ENCODE measurements around the gene VAPA. TPM values are rescaled to one million over a fixed set of nuclear protein-coding genes. Genes with fewer than 3 reads are reported as not detected.

Gene VAPA
- total RNA-seq, 6 experiments from 2014 or later = 69.6 to 149 (median 90.7) TPM

DNA sequence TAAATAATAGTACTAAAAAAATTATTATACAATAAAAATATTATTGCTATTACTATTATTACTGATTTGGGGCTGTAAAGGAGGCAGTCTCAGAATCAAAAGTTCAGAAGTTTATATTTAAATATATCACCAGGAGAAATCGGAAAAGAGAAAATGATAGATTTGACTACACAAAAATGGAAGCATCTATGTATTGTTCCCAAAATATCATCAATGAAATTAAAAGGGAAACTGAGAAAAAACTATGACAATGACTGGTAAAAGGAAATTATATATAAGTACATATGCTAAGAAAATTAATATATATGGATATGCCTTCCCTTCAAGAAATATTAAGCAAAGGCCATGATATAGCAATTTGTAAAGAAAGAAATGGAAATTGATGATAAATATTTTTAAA, 35.7 kb upstream of the VAPA start:
- Histone ChIP-seq H3K27me3 (no peaks in the 10 kb centered on the region), H3K4me1 (no peaks in the 10 kb centered on the region), H3K27ac (no peak overlapping the region), H3K36me3 (no peaks in the 10 kb centered on the region), H3K9me3 (no peaks in the 10 kb centered on the region), H3K4me3 (no peak overlapping the region)
- ATAC-seq = no peak
- TF ChIP-seq, protein P1, sequence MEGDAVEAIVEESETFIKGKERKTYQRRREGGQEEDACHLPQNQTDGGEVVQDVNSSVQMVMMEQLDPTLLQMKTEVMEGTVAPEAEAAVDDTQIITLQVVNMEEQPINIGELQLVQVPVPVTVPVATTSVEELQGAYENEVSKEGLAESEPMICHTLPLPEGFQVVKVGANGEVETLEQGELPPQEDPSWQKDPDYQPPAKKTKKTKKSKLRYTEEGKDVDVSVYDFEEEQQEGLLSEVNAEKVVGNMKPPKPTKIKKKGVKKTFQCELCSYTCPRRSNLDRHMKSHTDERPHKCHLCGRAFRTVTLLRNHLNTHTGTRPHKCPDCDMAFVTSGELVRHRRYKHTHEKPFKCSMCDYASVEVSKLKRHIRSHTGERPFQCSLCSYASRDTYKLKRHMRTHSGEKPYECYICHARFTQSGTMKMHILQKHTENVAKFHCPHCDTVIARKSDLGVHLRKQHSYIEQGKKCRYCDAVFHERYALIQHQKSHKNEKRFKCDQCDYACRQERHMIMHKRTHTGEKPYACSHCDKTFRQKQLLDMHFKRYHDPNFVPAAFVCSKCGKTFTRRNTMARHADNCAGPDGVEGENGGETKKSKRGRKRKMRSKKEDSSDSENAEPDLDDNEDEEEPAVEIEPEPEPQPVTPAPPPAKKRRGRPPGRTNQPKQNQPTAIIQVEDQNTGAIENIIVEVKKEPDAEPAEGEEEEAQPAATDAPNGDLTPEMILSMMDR (IDR thresholded peaks at IDR 0.05) = no peak
- TF ChIP-seq POLR2A (IDR thresholded peaks at IDR 0.05) = no peak
- intact Hi-C loops (cut with DNase I) = no loop called here
- DNase-seq = no peak
- 90% methylated on average over 1 of the region's 1 CpG for WGBS (ENCODE audit: insufficient coverage, low coverage, low lambda C conversion rate, missing lambda C conversion rate)

DNA sequence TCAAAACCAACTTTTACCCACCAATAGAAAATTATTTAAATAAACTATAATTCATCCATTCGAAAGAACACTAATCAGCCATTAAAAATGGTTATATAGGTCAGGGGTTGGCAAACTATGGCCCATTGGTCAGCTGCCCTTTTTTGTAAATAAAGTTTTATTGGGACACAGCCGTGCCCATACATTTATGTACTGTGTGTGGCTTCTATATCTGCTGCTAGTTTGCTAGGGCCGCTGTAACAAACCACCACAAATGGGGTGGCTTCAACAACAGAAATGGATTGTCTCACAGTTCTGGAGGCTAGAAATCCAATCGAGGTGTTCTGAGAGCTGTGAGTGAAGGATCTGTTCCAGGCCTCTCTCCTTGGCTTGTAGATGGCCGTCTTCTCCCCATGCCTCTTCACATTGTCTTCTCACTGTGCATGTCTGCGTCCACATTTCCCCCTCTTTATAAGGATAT, 35.0 kb upstream of the VAPA start:
- Histone ChIP-seq H3K4me1 (no peaks in the 10 kb centered on the region), H3K27me3 (no peaks in the 10 kb centered on the region), H3K4me3 (no peak overlapping the region), H3K36me3 (no peaks in the 10 kb centered on the region), H3K27ac (no peak overlapping the region), H3K9me3 (no peaks in the 10 kb centered on the region)
- TF ChIP-seq POLR2A (IDR thresholded peaks at IDR 0.05) = no peak
- TF ChIP-seq, protein P1 (IDR thresholded peaks at IDR 0.05) = no peak
- 93% methylated on average over 5 of the region's 6 CpGs for WGBS (ENCODE audit: insufficient coverage, low coverage, low lambda C conversion rate, missing lambda C conversion rate)
- intact Hi-C loops (cut with DNase I) = no loop called here
- no peak for DNase-seq
- ATAC-seq = no peak

GRCh38 chr18:9884090-9884489, 29.7 kb upstream of the VAPA start:
- no peaks in the 10 kb centered on the region for H3K9me3 ChIP-seq
- H3K27me3 ChIP-seq = no peaks in the 10 kb centered on the region
- no peaks in the 10 kb centered on the region for H3K4me1 ChIP-seq
- ATAC-seq = no peak
- TF ChIP-seq, protein P1 (IDR thresholded peaks at IDR 0.05) = no peak
- no peak for TF ChIP-seq POLR2A (IDR thresholded peaks at IDR 0.05)
- no peak overlapping the region for H3K27ac ChIP-seq
- 79% methylated on average over 6 of the region's 6 CpGs for WGBS (ENCODE audit: insufficient coverage, low coverage, low lambda C conversion rate, missing lambda C conversion rate)
- H3K36me3 ChIP-seq = no peaks in the 10 kb centered on the region
- H3K4me3 ChIP-seq = no peak overlapping the region
- intact Hi-C loops (cut with DNase I) = no loop called here
- no peak for DNase-seq

DNA sequence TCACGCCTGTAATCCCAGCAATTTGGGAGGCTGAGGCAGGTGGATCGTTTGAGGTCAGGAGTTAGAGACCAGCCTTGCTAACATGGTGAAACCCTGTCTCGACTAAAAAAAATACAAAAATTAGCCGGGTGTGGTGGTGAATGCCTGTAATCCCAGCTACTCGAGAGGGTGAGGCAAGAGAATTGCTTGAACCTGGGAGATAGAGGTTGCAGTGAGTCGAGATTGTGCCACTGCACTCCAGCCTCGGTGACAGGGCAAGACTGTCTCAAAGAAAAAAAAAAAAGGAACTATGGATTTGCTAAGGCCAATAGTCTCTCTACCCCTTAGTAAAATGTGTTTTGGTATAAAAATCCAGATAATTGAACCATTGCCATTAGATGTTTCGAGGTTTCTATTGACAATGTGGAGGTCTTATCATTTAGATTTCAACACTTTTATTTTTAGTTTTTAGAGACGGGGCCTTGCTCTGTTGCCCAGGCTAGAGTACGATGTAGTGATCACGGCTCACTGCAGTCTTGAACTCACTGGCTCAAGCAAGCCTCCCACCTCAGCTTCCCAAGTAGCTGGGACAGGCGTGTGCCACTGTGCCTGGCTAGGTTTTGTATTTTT, 29.2 kb upstream of the VAPA start:
- intact Hi-C loops (cut with DNase I) = no loop called here
- H3K9me3 ChIP-seq = no peaks in the 10 kb centered on the region
- TF ChIP-seq POLR2A (IDR thresholded peaks at IDR 0.05) = no peak
- TF ChIP-seq, protein P1 (IDR thresholded peaks at IDR 0.05) = no peak
- H3K27ac ChIP-seq = no peak overlapping the region
- H3K27me3 ChIP-seq = no peaks in the 10 kb centered on the region
- DNase-seq = no peak
- no peaks in the 10 kb centered on the region for H3K4me1 ChIP-seq
- ATAC-seq = no peak
- no peak overlapping the region for H3K4me3 ChIP-seq
- 67% methylated on average over 11 of the region's 12 CpGs for WGBS (ENCODE audit: insufficient coverage, low coverage, low lambda C conversion rate, missing lambda C conversion rate)
- no peaks in the 10 kb centered on the region for H3K36me3 ChIP-seq

All from right lobe of liver (tissue), 6 donors.